Ishikawa (cell line): ENCODE results near the gene GMFB.

Experiments used
- CEBPB ChIP-seq: IDR thresholded peaks from 2 replicates; pipeline ENCODE4 v1.6.1; 2012
- CREB1 ChIP-seq: IDR thresholded peaks from 2 replicates; pipeline ENCODE4 v1.6.1; 2012; ENCODE audit warnings: low read depth
- EGR1 ChIP-seq: IDR thresholded peaks from 2 replicates; pipeline ENCODE4 v1.6.1; 2012
- EP300 ChIP-seq: IDR thresholded peaks from 2 replicates; pipeline ENCODE4 v1.6.1; 2012; ENCODE audit warnings: borderline replicate concordance
- FOXM1 ChIP-seq: IDR thresholded peaks from 2 replicates; pipeline ENCODE4 v1.6.1; 2012; ENCODE audit warnings: low read depth, borderline replicate concordance
- MAX ChIP-seq: IDR thresholded peaks from 2 replicates; pipeline ENCODE4 v1.6.1; 2012
- NFIC ChIP-seq: IDR thresholded peaks from 2 replicates; pipeline ENCODE4 v1.6.1; 2012
- RAD21 ChIP-seq: IDR thresholded peaks from 2 replicates; pipeline ENCODE4 v1.6.1; 2012; ENCODE audit warnings: low read depth
- REST ChIP-seq: IDR thresholded peaks from 2 replicates; pipeline ENCODE4 v1.6.1; 2012; ENCODE audit warnings: low read depth, mild to moderate bottlenecking
- TAF1 ChIP-seq: IDR thresholded peaks from 2 replicates; pipeline ENCODE4 v1.6.1; 2012; ENCODE audit warnings: low read depth, mild to moderate bottlenecking
- TCF12 ChIP-seq: IDR thresholded peaks from 2 replicates; pipeline ENCODE4 v1.6.1; 2012; ENCODE audit warnings: low read depth
- TEAD4 ChIP-seq: IDR thresholded peaks from 2 replicates; pipeline ENCODE4 v1.6.1; 2012
- YY1 ChIP-seq: IDR thresholded peaks from 2 replicates; pipeline ENCODE4 v1.6.1; 2012; ENCODE audit warnings: low read depth
- ZBTB7A ChIP-seq: IDR thresholded peaks from 2 replicates; pipeline ENCODE4 v1.6.1; 2012; ENCODE audit warnings: low read depth
- TF ChIP-seq, protein P1 (sequence below): IDR thresholded peaks from 2 replicates; pipeline ENCODE4 v1.6.1; 2012

GMFB gene

GRCh38 chr14:54535126-54535525, 46.3 kb upstream of the GMFB start:
- no peak for TF ChIP-seq TAF1
- TF ChIP-seq ZBTB7A: no peak
- no peak for TF ChIP-seq REST
- TF ChIP-seq TCF12: no peak
- TF ChIP-seq YY1: no peak
- TF ChIP-seq FOXM1: no peak
- no peak for TF ChIP-seq MAX
- no peak for TF ChIP-seq CREB1
- TF ChIP-seq TEAD4: no peak
- TF ChIP-seq RAD21: no peak

DNA sequence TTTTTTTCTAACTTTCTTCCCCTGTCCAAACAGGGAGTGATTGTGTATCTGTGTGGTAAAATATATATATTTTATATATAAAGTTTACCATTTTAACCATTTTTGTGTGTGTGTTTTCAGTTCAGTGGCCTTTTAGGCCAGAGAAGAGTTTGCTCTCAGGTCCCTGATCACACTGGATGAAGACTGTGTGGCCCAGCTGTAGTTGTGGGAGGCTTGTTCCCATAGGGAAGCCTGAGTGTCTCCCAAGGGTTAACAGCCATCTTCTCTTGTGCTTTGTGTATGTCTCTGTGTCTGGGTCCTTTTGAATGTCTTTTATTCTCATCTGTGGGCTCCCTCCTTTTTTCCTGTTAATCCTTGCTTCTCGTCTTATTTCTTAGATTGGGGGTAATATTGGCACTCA, 44.3 kb upstream of the GMFB start:
- TF ChIP-seq, protein P1, sequence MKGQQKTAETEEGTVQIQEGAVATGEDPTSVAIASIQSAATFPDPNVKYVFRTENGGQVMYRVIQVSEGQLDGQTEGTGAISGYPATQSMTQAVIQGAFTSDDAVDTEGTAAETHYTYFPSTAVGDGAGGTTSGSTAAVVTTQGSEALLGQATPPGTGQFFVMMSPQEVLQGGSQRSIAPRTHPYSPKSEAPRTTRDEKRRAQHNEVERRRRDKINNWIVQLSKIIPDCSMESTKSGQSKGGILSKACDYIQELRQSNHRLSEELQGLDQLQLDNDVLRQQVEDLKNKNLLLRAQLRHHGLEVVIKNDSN: no peak
- TF ChIP-seq TAF1 (no peak), CREB1 (no peak), YY1 (no peak), TEAD4 (no peak), MAX (no peak), EP300 (no peak), FOXM1 (no peak), REST (no peak), CEBPB (no peak), RAD21 (no peak), NFIC (no peak), EGR1 (no peak), ZBTB7A (no peak), TCF12 (no peak)

DNA sequence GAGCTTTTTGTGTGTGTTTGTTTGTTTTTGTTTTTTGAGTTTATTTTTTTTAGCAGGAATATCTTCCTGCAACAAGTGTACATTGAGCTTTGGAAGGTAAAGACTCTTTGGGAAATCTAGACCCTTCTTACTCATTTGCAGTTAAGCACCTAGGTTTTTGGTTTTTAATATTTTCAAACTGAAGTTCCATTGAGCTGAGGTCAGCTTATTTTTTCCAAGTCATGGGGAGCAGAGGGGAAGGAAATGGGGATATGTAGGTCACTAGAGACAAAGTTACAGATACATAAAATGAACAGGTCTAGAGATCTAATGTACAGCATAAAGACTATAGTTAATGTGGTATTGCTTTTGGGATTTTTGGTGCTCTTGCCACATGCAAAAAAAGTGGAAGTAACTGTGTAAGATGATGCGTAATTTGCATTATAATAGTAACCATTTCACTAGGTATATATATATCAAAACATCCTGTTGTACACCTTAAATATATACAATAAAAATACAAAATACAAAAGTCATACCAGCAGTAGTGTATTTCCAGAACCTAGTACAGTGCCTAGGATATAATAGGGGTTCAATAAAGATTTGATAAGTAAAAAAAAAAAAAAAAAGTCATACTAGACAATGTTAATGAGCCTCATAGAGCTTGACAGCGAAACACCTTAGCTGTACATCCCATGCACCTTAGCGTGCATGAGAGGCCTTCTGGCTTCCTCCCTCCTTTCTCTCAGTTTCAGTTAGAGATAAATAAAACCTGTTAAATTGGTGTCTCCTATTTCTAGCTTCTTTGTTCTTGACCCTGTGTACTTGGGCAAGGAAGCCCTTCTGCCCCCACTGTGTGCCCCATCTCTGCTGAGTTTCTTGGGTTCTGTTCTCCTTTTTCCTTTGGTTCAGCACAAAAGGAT, 43.6 kb upstream of the GMFB start:
- TF ChIP-seq EP300: no peak
- TF ChIP-seq RAD21: no peak
- TF ChIP-seq CREB1: no peak
- no peak for TF ChIP-seq ZBTB7A
- no peak for TF ChIP-seq TAF1
- no peak for TF ChIP-seq CEBPB
- no peak for TF ChIP-seq EGR1
- no peak for TF ChIP-seq YY1
- no peak for TF ChIP-seq TEAD4
- TF ChIP-seq REST: no peak

GRCh38 chr14:54529811-54530210, 41.0 kb upstream of the GMFB start:
- no peak for TF ChIP-seq EGR1
- TF ChIP-seq, protein P1: no peak
- no peak for TF ChIP-seq NFIC
- TF ChIP-seq YY1: no peak
- TF ChIP-seq FOXM1: no peak
